Epithelial cell of proximal tubule (primary cell): ENCODE measurements around the gene ERVFRD-1. TPM values are rescaled to one million over a fixed set of nuclear protein-coding genes. Genes with fewer than 3 reads are reported as not detected.

ENCODE experiments used
- DNase-seq: peaks from one replicate; pipeline ENCODE4 v3.0.0-alpha.2; 2011; ENCODE audit warnings: low read depth
- H3K4me3 ChIP-seq: 2 replicates; pipeline ENCODE4 v1.5.1; 2011; ENCODE audit warnings: low read depth, mild to moderate bottlenecking, low read length
- CTCF ChIP-seq: conservative IDR thresholded peaks from 2 replicates; pipeline ENCODE4 v1.5.1; 2012; ENCODE audit warnings: low read depth, mild to moderate bottlenecking, low read length
- total RNA-seq: library from RNA; depleted of rRNA; stranded (reverse); fragments of >200 nt; gene quantifications from 2 replicates; pipeline ENCODE4 v1.2.3, GENCODE V29; 2015

The ERVFRD-1 gene
- total RNA-seq, 1 donor from 2014 or later: not detected

- DNase-seq: no peak
- H3K4me3 ChIP-seq: no peak overlapping the region
- TF ChIP-seq CTCF: no peak
Measured at GRCh38 chr6:11078266-11078665, 33.3 kb downstream of the ERVFRD-1 start.

GRCh38 chr6:11076540-11076939, 35.0 kb downstream of the ERVFRD-1 start:
- no peak overlapping the region for H3K4me3 ChIP-seq
- no peak for DNase-seq
- no peak for TF ChIP-seq CTCF

- DNase-seq: no peak
- TF ChIP-seq CTCF: no peak
Measured at GRCh38 chr6:11072101-11072500, 39.4 kb downstream of the ERVFRD-1 start.

DNA sequence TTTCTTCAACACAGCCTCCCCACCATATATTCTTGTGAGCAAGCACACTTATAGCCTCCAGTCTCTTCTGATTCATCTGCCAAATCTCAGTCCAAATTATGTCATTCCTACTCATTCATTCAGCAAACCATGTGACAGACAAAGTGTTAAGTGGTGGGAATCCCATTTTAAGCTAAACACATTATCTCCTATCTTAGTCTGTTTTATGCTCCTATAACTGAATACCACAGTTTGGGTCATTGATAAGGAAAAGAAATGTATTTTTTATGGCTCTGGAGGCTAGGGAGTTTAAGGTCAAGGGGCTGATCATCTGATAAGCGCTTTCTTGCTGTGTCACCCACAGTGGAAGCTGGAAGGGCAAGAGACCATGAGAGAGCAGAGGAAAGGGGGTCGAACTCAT, 41.8 kb downstream of the ERVFRD-1 start:
- DNase-seq: no peak

More at GRCh38 chr6:11072101-11072500, 39.4 kb downstream of the ERVFRD-1 start:
- H3K4me3 ChIP-seq: no peak overlapping the region

DNA sequence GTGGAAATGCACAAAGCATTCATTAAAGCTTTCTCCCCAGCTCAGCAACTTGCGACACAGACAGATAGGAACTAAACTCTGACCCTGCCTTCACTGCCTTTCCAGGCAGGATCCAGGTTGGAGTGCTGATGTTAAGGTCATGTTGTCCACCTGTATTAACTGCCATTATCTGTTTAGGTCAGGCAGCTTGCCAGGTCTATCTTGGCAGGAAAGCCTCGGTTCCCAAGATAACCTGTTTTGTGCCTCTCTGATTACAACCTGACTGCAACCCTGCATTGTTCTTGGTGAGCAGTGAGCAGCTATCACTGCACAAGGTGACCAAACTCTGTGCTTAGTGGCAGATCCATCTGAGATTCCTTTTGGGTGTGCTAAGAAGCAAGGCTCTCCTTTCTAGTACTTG, 44.2 kb downstream of the ERVFRD-1 start:
- no peak for TF ChIP-seq CTCF
- no peak overlapping the region for H3K4me3 ChIP-seq
- DNase-seq: no peak

More for the DNA sequence above, 41.8 kb downstream of the ERVFRD-1 start:
- TF ChIP-seq CTCF: no peak
- H3K4me3 ChIP-seq: no peak overlapping the region

DNA sequence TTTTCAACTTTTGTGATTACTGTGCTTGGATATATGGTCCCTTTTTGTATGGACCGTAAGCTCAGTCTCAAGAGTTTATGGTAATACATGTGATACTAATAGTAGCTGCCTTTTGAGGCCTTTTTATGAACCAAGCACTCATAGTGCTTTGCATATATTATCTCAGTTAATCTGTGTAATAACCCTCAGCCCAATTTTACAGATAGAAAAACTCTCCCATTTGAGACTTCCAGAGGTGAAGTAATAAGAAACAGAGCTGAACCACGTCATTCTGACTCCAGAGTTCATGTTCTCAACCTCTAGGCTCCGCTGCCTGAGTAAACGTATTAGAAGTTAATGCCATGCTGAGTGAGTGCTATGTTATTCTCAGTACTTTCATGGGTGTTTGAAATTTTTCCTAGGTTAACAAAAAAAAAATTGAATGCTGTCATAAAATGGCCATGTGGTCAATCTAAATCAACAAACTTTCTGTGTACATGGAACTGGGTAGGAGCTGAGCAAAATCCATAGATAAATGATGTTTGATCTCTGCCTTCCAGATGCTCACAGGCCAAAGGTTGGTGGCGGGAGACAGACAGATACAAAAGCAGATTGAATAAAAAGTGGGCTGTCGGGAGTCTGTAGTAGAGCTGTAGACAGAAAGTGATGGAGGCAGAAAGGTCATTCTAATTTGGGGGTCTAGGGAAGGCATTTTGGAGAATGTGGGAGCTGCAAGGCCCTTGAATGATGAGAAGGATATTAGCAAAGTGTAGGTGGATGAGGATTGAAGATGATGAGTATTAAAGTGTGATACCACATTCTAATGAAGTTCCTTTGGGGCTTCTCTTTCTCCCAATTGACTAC, 44.8 kb downstream of the ERVFRD-1 start:
- H3K4me3 ChIP-seq: no peak overlapping the region
- no peak for DNase-seq
- TF ChIP-seq CTCF: no peak
